Fibroblast of skin of right biceps (primary cell): ENCODE results near the gene BBS5.
"Not testable (repeated sequence)": the region's sequence is repeated elsewhere in the genome, so short reads cannot be mapped to it uniquely, and the experiment has no call there.

Source experiments
- DNase-seq: peaks from one replicate; pipeline ENCODE4 v3.0.0-alpha.2; 2013

BBS5 gene

DNA sequence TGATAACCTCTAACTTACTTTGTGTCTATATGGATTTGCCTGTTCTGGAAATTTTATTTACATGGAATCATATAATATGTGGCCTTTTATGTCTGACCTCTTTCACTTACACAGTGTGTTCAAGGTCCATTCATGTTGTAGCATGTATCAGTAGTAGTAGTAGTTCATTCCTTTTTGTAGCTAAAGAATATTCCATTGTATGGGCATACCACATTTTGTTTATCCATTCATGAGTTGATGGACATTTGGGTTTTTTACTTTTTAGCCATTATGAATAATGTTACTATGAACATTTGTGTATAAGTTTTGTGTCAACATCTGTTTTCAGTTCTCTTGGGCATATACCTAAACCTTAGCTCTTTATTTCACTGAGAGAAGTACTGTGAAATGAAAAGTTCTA is 11.5 kb downstream of the BBS5 start:
- no peak for DNase-seq

- DNase-seq = no peak
Observed at GRCh38 chr2:169491378-169491777, 12.1 kb downstream of the BBS5 start.

- no peak for DNase-seq
Observed at GRCh38 chr2:169493360-169493759, 14.1 kb downstream of the BBS5 start.

- DNase-seq = no peak
Observed at GRCh38 chr2:169495310-169495928, 16.1 kb downstream of the BBS5 start.

DNA sequence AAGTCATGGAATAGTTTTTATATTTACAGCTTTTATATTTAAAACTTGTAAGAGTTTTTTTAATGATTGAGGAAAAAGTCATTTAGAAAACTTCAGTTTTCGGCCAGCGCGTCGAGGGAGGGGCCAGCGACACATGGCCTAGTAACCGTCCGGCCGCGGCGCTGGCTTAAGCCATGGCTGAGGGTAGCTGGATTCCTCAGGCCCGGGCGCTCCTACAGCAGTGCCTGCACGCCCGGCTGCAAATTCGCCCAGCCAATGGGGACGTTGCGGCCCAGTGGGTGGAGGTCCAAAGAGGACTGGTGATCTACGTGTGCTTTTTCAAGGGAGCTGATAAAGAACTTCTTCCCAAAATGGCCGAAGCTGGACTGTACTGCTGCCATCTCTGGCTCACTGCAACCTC is 25.4 kb downstream of the BBS5 start:
- no peak for DNase-seq

- peak; percentile 37 for DNase-seq
Observed at GRCh38 chr2:169507698-169508097, 28.4 kb downstream of the BBS5 start.

DNA sequence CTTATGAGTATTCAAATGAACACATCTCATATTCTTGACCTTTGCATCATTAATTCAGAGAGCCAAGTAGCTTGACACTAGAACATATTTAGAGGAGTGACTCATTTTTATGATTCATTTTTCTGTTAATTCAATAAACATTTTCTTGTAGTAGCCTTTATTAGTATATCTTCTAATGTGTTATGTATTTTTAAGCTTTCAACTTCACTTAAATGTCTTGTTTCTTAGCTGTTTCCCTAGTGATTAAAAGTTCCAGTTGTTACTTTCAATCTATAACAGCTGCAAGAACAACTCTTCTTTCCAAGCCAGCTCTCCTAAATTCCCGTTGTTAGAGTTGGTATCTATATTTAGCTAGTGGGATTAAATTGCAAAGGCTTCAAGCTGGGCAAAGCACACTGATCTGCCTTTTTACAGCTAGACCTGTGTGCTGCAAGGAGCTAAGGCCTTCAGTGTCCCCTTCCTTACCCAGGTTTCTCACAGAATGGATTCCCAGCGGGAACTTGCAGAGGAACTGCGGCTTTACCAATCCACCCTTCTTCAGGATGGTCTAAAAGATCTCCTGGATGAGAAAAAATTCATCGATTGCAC is 30.1 kb downstream of the BBS5 start, which contains the start of gene KLHL41:
Gene KLHL41 (plus strand): TSS at position 405 of the 588 bp plus-strand sequence. CDS start 77 bp downstream, at position 482.
- peak; percentile 33 for DNase-seq

- DNase-seq = no peak
Observed at GRCh38 chr2:169509955-169510354, 30.7 kb downstream of the BBS5 start.

- DNase-seq = no peak
Observed at GRCh38 chr2:169510496-169510895, 31.2 kb downstream of the BBS5 start.

GRCh38 chr2:169511818-169512217 is 32.5 kb downstream of the BBS5 start:
- no peak for DNase-seq

DNA sequence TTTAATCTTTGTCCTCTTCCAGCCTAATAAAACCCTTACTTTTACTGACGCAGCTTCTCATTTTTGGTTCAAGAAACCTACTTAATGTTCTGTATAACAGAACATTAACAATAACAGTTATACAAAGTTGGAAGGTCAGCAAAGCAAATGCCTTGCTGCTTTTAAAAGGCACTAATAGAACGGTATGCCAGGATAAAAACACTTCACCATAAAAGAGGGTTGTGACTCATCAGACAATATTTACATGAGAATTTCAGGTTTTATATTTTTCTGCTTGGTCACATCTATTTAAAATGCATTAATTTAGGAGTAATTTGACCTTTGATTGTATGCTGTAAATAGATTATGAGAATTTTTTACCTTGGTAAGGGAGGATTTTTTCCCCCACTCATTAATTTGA is 33.2 kb downstream of the BBS5 start:
- no peak for DNase-seq

GRCh38 chr2:169513094-169513493 is 33.8 kb downstream of the BBS5 start:
- DNase-seq = no peak

- no peak for DNase-seq
Observed at GRCh38 chr2:169513926-169514325, 34.6 kb downstream of the BBS5 start.

DNA sequence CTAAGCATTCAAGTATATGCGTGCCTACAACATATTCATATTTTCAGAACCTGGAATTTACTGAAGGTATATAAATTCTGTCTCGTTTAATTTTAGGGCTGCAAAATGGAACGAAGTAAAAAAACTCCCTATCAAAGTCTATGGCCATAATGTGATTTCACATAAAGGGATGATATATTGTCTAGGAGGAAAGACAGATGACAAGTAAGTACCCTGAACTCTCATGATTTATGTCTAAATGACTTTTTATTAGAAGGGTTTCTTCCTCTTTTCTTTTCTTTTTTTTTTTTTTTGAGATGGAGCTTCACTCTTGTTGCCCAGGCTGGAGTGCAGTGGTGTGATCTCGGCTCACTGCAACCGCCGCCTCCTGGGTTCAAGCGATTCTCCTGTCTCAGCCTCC is 35.5 kb downstream of the BBS5 start:
- not testable (repeated sequence) for DNase-seq

- not testable (repeated sequence) for DNase-seq
Observed at GRCh38 chr2:169516488-169516995, 37.2 kb downstream of the BBS5 start.

- DNase-seq = no peak
Observed at GRCh38 chr2:169520896-169521295, 41.6 kb downstream of the BBS5 start.

- no peak for DNase-seq
Observed at GRCh38 chr2:169523681-169524080, 44.4 kb downstream of the BBS5 start.

DNA sequence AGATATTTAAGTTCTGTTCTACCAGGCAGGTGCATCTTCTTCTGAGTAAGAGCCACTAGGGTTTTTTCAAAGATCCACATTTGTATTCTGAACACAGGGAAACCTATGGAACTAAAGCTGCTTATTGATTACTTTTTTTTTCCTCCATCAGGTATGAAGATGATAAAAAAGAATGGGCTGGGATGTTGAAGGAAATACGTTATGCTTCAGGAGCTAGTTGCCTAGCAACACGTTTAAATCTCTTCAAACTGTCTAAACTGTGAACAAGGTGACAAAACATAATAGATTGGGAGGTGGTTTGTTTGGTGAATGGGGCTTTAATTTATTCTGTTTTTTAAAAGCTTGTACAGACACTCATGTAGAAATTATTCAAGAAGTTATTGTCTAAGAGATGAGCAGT is 46.1 kb downstream of the BBS5 start:
- DNase-seq = no peak

DNA sequence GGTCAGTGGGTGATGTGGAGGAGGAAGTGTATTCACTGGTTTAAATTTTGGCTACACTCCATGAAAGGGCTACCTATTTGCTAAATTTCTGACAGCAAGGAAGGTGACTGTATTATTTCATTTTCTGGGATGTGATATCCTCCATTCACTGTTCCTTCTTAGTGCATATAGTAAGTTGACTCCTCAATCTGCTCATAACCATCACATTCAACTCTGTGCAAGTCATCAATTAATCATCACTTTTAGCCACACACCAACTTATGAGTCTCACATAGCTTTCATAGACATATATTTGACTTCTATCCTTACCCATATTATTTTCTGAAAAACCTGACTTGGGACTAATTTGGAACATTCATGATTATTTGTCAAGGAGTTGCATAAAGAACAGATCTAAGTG is 47.2 kb downstream of the BBS5 start:
- peak; percentile 15 for DNase-seq

DNA sequence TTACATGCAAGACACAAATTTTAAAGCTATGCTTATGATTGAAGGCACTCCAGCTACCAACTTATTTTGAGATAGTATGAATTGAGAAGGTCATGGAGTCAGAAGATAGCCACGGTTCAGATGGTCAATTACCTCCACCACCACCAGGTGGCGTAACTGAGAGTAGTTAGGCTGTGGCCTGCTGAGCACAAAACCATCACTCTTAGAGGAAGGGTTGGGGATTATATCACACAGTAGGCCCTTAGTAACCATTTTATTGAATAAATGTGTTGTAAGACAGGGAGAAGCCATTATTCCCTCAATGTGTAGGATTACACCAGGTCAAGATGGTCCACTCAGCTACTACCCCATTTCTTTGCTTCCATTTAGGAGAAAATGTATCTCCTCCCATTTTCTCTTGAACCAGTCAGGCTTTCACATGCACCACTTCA is 49.0 kb downstream of the BBS5 start:
- DNase-seq = peak; percentile 42

DNA sequence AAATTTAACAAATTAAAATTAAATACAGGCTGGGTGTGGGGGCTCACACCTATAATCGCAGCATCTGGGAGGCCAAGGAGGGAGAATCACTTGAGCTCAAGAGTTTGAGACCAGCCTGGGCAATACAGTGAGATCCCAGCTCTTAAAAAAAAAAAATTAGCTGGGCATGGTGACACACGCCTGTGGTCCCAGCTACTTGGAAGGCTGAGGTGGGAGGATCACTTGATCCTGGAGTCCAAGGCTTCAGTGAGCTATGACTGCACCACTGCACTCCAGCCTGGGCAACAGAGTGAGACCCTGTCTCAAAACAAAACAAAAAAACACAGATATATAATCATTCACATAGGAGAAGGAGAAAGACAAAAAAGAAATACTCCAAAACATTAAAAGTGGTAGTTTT is 60.2 kb downstream of the BBS5 start:
- not testable (repeated sequence) for DNase-seq

DNA sequence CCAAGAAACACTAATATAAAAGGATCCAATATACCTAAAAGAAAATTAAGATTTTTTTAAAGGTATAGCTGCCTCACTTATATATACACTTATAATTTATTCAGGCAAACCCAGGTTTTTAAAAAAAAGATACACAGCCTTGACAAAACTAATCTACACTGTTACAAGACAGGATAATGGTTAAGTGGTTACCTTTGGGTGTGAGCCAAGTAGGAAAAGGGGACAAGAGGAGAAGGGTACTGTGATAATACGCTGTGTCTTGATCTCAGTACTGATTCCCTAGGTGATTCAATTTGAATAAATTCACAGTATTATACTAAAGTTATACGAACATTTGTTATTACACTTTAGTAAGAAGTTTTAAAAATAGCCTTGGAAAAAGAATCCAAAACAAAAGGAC is 60.9 kb downstream of the BBS5 start:
- no peak for DNase-seq

DNA sequence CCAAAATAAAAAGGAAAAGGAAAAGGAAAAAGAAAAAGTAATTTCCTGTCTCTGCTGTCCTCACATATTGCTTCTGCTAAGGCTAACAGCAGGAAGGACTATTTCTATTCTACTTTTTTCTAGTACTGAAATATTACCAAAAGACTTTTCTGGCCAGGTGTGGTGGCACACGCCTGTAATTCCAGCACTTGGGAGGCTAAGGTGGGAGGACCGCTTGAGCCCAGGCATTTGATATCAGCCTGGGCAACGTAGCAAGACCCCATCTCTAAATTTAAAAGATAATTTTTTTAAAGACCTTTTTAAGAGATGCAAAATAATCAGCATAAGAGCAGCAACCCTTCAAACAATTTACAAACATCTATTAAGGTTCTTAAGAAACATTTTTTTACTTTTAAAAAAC is 63.1 kb downstream of the BBS5 start:
- DNase-seq = no peak

DNA sequence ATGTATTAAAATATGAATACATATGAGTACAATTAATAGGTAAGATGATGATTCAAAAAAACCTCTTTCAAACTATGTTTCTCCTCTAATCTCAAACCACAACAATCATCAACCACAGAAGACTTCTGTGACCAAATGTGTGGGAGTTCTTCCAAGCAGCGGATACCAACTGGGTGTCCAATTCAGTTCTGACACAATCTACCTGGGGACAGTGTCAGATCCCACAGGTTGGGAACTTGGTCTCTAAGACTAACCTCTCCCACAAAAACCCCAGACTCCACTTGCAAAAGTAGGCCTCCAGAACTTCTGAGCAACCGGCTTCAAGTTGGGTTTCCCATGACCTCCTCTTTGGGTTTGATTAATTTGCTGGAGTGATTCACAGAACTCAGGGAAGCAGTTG is 67.5 kb downstream of the BBS5 start:
- no peak for DNase-seq
